WTC11 (cell line): ENCODE data around the gene C2orf92. TPM values are rescaled to one million over a fixed set of nuclear protein-coding genes. Genes with fewer than 3 reads are reported as not detected.

Experiments used
- ATAC-seq: fragments of 200-7000 bp; cut with Tn5 transposase; 2 replicates; pipeline ENCODE4 v1.10.0; 2021; ENCODE audit warnings: mild to moderate bottlenecking, moderate library complexity
- CTCF ChIA-PET: fragments of 300-600 bp; sonication (Branson Sonifier 250); formaldehyde crosslinking; loops from one replicate; lab custom pipeline; 2021; ENCODE audit warnings: antibody characterized with exemption; lab: Charles Lee
- POLR2A ChIA-PET: fragments of 350-600 bp; sonication (Branson Sonifier 250); formaldehyde crosslinking; loops from one replicate; lab custom pipeline; 2021; ENCODE audit warnings: antibody characterized with exemption; lab: Charles Lee
- DNase-seq: peaks from one replicate; pipeline ENCODE4 v3.0.0; 2021; ENCODE audit warnings: low spot score
- H3K27ac Mint-ChIP-seq: 2 replicates; pipeline ENCODE4 v1.8.0; 2021; ENCODE audit warnings: mixed read lengths
- H3K27me3 Mint-ChIP-seq: 2 replicates; pipeline ENCODE4 v1.8.0; 2021; ENCODE audit warnings: low read depth, mild to moderate bottlenecking, moderate library complexity, mixed read lengths
- H3K36me3 Mint-ChIP-seq: 2 replicates; pipeline ENCODE4 v1.8.0; 2021; ENCODE audit warnings: mixed read lengths
- H3K4me1 Mint-ChIP-seq: 2 replicates; pipeline ENCODE4 v1.8.0; 2022; ENCODE audit warnings: mixed read lengths
- H3K4me3 Mint-ChIP-seq: 2 replicates; pipeline ENCODE4 v1.8.0; 2021; ENCODE audit warnings: mild to moderate bottlenecking, moderate library complexity, mixed read lengths
- H3K9me3 Mint-ChIP-seq: 2 replicates; pipeline ENCODE4 v1.8.0; 2021; ENCODE audit warnings: mixed read lengths
- AFF4 ChIP-seq: sonication (generic); formaldehyde crosslinking; IDR thresholded peaks from 2 replicates; pipeline ENCODE4 v1.8.1; 2023; ENCODE audit warnings: mild to moderate bottlenecking, missing genetic modification reagents, borderline replicate concordance
- AR ChIP-seq: fragments of 250-450 bp; sonication (Bioruptor Pico); IDR thresholded peaks from 2 replicates; pipeline ENCODE4 v1.9.0; 2021; ENCODE audit warnings: mild to moderate bottlenecking
- ATF3 ChIP-seq: sonication (generic); formaldehyde crosslinking; conservative IDR thresholded peaks from 2 replicates; pipeline ENCODE4 v1.8.1; 2022; ENCODE audit warnings: mild to moderate bottlenecking, missing genetic modification reagents
- CDX4 ChIP-seq: fragments of 250-450 bp; sonication (Bioruptor Pico); IDR thresholded peaks from 2 replicates; pipeline ENCODE4 v1.9.0; 2021; ENCODE audit warnings: moderate library complexity, mild to moderate bottlenecking, inconsistent platforms, borderline replicate concordance
- CREB1 ChIP-seq: sonication (generic); formaldehyde crosslinking; IDR thresholded peaks from 2 replicates; pipeline ENCODE4 v1.8.0; 2023; ENCODE audit warnings: mild to moderate bottlenecking, missing genetic modification reagents
- GRHL2 ChIP-seq: fragments of 250-450 bp; sonication (Bioruptor Pico); IDR thresholded peaks from 2 replicates; pipeline ENCODE4 v1.8.0; 2022; ENCODE audit warnings: mild to moderate bottlenecking, moderate library complexity; ENCODE audit not compliant: insufficient replicate concordance, severe bottlenecking
- HMGA2 ChIP-seq: fragments of 250-450 bp; sonication (Bioruptor Pico); IDR thresholded peaks from 2 replicates; pipeline ENCODE4 v1.4.0; 2021; ENCODE audit warnings: mild to moderate bottlenecking, moderate library complexity
- KAT7 ChIP-seq: sonication (generic); formaldehyde crosslinking; IDR thresholded peaks from 2 replicates; pipeline ENCODE4 v1.8.1; 2023; ENCODE audit warnings: missing genetic modification reagents, mild to moderate bottlenecking, borderline replicate concordance
- MLX ChIP-seq: sonication (generic); formaldehyde crosslinking; IDR thresholded peaks from 2 replicates; pipeline ENCODE4 v1.8.1; 2023; ENCODE audit warnings: mild to moderate bottlenecking, missing genetic modification reagents, moderate library complexity
- STAT6 ChIP-seq: sonication (generic); formaldehyde crosslinking; conservative IDR thresholded peaks from 2 replicates; pipeline ENCODE4 v1.8.1; 2023; ENCODE audit warnings: mild to moderate bottlenecking, low read depth, missing genetic modification reagents, moderate library complexity
- TEAD1 ChIP-seq: sonication (generic); formaldehyde crosslinking; IDR thresholded peaks from 2 replicates; pipeline ENCODE4 v1.8.0; 2022; ENCODE audit warnings: mild to moderate bottlenecking, missing genetic modification reagents
- ZNF121 ChIP-seq: sonication (generic); formaldehyde crosslinking; IDR thresholded peaks from 2 replicates; pipeline ENCODE4 v1.8.0; 2023; ENCODE audit warnings: missing genetic modification reagents
- ZNF138 ChIP-seq: sonication (generic); formaldehyde crosslinking; conservative IDR thresholded peaks from 2 replicates; pipeline ENCODE4 v1.8.1; 2022; ENCODE audit warnings: mild to moderate bottlenecking, moderate library complexity, missing genetic modification reagents
- ZNF232 ChIP-seq: sonication (generic); formaldehyde crosslinking; IDR thresholded peaks from 2 replicates; pipeline ENCODE4 v1.8.0; 2022; ENCODE audit warnings: mild to moderate bottlenecking, missing genetic modification reagents
- ZNF423 ChIP-seq: fragments of 250-450 bp; sonication (Bioruptor Pico); IDR thresholded peaks from 2 replicates; pipeline ENCODE4 v2.1.2; 2022; ENCODE audit warnings: mild to moderate bottlenecking, moderate library complexity
- total RNA-seq: library from RNA; stranded (reverse); gene quantifications from 3 replicates; pipeline ENCODE4 v1.2.3, GENCODE V29; 2021

Gene C2orf92
- total RNA-seq, 1 experiment from 2014 or later: 5.2 TPM

- ATAC-seq (no peak), DNase-seq (no peak)
- Mint-ChIP-seq H3K27ac (no peak overlapping the region), H3K36me3 (peaks cover 10% of the 10 kb centered on the region; the same call in 1 of the 2 replicates), H3K27me3 (no peaks in the 10 kb centered on the region; the same call in 1 of the 2 replicates), H3K9me3 (peaks cover 4% of the 10 kb centered on the region; the same call in 1 of the 2 replicates), H3K4me3 (no peak overlapping the region), H3K4me1 (peaks cover 27% of the 10 kb centered on the region)
- TF ChIP-seq KAT7 (CRISPR knock-in tag) (no peak), AR (CRISPR knock-in tag) (no peak), ZNF121 (no peak), ZNF138 (CRISPR knock-in tag) (no peak), ATF3 (CRISPR knock-in tag) (no peak), GRHL2 (CRISPR knock-in tag) (no peak), AFF4 (CRISPR knock-in tag) (no peak), ZNF232 (CRISPR knock-in tag) (no peak), HMGA2 (CRISPR knock-in tag) (no peak), CDX4 (CRISPR knock-in tag) (no peak), MLX (CRISPR knock-in tag) (no peak)
- ChIA-PET CTCF (interaction anchor here (1.1 to 2.0 kb wide), 4 partner anchors 9 to 28 kb away, joined by 3 to 7 read pairs (median 4); partner anchors contain the start of genes ACTR1B and COX5B), POLR2A (interaction anchor here (1.0 kb wide), 1 partner anchor 27 kb away, joined by 3 read pairs; the partner anchor contains the start of gene COX5B)
These were observed 3.8 kb downstream of the C2orf92 start for GRCh38 chr2:97673182-97673914.

GRCh38 chr2:97673915-97674283, 4.4 kb downstream of the C2orf92 start:
- no peak for TF ChIP-seq STAT6
- TF ChIP-seq TEAD1 (CRISPR knock-in tag): no peak
- no peak for TF ChIP-seq CREB1 (CRISPR knock-in tag)
- TF ChIP-seq ZNF423: no peak
- DNase-seq (no peak), ATAC-seq (no peak)
- no peaks in the 10 kb centered on the region; the same call in 1 of the 2 replicates for H3K27me3 Mint-ChIP-seq
- peaks cover 12% of the 10 kb centered on the region for H3K36me3 Mint-ChIP-seq
- H3K27ac Mint-ChIP-seq: no peak overlapping the region
- peaks cover 27% of the 10 kb centered on the region for H3K4me1 Mint-ChIP-seq
- ChIA-PET POLR2A (no interaction called here), CTCF (interaction anchor here (1.5 to 2.0 kb wide), 2 partner anchors 23 to 26 kb away, joined by 4 to 5 read pairs; no protein-coding TSS in a partner anchor)
- H3K4me3 Mint-ChIP-seq: no peak overlapping the region
- peaks cover 5% of the 10 kb centered on the region; the same call in 1 of the 2 replicates for H3K9me3 Mint-ChIP-seq
